Stimulated activated CD8-positive, alpha-beta memory T cell treated with anti-CD3 and anti-CD28 coated beads, Interleukin-7, amount 100 ng/mL, for 4 hours (primary cell): ENCODE data around the gene GHDC.

Experiments used
- DNase-seq, 2 donors: peaks; one replicate each; pipeline ENCODE4 v3.0.0-alpha.2; 2020; ENCODE audit warnings: low read depth in 2 of 2

The GHDC gene

DNA sequence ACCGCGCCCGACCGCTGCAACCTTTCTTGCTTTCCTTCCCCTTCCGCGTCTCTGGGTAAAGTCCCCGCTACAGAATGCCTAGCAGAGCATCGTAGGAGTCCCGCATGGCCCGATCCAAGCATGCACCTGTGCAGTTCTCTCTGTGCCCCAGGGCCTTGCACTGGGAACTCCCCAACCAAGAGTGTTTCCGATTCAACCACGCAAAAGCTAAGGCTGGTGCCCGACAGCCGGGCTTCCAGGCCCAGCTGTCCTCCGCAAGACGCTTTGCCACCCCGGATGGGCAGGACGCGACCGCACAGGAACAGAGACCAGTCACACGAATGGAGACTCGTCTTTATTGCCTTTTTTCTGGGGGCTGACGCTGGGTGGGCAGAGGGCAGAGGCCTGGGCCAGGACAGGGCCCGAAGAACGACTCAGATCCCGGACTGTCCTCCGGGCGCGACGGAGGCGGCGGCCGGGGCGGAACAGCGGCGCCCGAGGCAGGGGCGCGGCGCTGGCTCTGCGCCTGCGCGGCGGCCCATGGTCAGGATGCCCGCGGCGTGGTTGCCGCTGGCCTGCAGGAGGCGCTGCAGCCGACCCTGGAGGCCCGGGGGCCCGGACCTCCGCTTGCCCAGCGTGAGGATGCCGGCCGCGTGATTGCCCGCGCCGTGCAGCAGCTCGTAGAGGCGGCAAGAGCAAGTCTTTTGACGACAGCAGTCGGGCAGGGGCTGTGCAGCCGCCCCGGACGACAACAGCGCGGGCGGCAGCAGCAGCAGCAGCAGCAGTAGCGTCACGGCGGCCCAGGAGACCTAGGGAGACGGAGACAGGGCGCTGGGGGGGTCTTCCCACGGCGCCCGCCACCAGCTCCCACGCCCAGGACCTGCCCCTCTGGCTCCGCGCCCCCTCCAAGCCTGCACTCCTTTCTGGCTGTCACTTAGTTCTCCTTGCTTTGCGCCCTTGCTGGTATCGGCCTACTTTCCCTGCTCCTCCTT is 10.3 kb downstream of the GHDC start:
- DNase-seq = peak; percentile 36 to 66

GRCh38 chr17:42182927-42183734 is 11.2 kb downstream of the GHDC start:
- DNase-seq = no peak

- DNase-seq = no peak
These were observed 12.5 kb downstream of the GHDC start for GRCh38 chr17:42181851-42182207.

GRCh38 chr17:42180922-42181850 is 13.1 kb downstream of the GHDC start, which contains the start of gene KCNH4:
Gene KCNH4 (minus strand): TSS chr17:42181142. CDS start chr17:42180945, 197 bp downstream.
- DNase-seq = peak; percentile 81 to 83

DNA sequence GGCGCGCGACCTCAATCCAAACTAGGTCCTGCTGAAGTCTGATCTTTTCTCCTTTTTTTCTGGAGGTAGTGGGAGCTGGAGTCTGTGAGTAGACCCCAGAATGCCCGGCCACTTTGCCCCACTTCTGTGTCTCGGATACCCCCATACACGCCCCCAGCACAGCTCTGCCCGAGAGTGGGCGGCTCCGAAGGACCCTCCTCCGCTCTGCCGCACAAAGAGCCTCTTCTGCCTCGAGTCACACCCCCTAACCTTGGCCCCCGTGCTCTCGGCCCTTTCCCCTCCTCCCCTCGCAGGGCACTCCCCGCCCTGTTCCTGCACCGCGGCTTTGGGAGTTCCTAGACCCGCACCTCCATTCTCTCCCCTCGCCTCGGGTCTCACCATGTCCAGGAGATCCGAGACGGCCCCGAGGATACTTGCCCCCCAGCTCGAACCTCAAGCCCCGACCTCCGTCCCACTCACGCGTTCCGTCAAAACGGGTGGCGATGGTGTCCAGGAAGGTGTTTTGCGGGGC is 13.8 kb downstream of the GHDC start:
- DNase-seq = no peak

DNA sequence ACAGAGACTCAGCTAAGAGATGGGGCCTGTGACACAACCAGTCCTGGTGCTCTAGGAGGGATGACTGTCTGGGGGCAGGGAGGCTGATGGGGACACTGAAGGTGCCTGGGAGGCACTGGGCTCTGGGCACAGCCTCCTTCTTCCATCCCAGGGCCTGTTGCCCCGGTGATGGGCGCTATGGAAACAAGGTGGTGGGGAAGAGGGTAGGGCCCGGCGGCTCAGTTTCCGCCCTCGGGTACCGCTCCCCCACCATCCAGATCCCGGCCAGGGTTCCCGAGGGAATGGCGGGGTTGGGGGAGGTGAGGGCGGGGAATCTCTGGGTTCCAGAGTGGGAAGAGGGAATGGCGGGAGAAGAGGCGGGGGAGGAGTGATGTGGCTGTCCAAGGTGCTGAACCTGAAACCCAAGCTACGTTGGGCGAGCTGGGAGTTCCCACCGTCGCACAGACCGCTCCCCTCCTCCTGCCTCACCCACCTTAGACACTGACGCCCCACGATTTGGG is 14.3 kb downstream of the GHDC start:
- no peak for DNase-seq

DNA sequence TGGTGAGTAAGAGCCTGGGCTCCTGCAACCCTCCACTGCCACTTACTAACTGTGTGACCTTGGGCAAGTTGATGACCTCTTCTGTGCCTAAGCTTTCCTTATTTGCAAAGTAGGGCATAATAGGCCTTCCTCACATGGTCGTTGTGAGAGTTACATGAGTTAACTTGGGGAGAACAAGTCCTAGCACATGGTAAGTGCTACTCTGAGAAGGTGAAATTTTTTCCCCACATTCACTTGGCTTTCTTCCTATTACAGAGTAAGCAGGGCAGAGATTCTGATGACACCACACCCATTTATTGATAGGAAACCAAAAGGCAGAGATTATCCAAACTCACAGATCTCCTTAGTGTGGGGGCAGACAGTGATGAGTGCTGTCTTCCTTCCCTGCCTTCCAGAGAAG is 15.0 kb downstream of the GHDC start:
- no peak for DNase-seq

DNA sequence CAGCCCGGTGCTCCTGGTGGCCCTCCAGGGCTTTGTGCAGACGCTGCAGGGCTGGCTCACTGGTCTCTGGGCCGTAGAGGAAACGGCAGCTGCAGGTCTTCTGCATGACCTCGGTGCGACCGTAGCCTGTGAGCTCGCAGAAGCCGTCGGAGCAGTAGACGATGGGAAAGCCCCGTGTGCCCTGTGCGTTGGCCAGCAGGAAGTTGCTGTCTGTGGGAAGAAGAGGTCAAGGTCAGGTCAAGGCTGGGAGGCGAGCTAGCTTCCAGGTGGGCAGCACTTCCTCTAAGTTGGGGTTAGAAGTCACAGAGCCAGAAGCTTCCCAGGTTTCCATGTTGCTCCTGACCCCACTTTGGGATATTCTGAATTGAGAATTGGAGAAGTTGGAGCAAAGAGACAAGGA is 15.5 kb downstream of the GHDC start:
- no peak for DNase-seq

DNA sequence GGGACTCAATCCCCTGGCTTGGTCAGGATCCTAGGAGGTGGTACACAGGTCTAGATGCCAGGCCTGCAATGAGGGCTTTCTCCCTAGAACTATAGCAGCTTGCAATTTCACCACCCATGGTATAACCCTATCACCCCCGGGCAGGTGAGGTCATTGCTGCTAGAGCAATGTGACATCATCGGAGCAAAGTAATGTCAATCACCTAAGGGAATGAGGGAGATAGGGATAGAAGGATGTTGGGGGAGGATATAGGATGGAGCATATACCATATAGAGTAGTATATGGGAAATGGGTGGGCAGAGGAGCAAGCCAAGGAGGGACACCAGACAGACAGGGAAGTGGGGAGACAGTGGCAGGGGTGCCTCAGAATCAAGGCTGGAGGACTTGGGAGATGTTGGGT is 16.6 kb downstream of the GHDC start:
- DNase-seq = no peak

GRCh38 chr17:42174126-42174783 is 20.0 kb downstream of the GHDC start:
- DNase-seq = no peak

GRCh38 chr17:42171831-42172230 is 22.5 kb downstream of the GHDC start:
- DNase-seq = no peak

DNA sequence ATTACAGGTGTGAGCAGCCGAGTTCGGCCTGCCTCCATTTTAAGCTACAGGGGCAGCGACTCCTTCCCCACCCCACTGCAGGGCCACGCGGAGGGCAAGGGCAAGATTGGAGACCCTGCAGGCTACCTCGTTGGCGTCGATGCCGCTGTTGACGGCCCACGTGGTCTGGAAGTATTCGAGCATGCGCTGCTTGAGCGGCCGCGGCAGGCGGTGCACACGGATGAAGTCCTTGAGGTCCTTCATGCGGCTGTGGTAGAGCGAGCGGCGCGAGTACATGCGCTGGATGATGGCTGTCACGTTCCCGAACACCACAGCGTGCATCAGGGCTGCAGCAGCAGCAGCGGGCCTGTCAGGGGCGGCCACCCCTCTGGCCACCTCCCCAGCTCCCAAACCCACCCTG is 24.9 kb downstream of the GHDC start:
- no peak for DNase-seq

- DNase-seq = no peak
These were observed 26.5 kb downstream of the GHDC start for GRCh38 chr17:42167807-42168206.

GRCh38 chr17:42166196-42166763 is 28.0 kb downstream of the GHDC start:
- DNase-seq = no peak

DNA sequence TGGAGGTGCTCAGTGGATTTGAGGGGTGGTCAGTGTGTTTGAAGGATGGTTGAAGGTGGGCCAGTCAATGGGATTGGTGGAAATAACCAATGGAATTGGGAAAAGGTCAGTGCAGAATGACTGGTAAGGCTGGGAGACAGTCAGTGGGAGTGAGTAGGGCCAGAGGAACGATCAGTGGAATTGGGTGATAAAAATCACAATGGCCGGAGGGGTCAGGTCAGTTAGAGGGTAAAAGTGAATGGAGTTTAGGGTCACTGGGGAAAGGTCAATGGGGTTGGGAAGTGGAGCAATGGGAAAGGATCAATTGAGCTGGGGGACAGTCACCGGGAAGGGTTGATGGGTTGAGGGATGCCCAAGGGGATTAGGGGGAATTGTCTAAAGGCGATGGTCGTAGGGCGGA is 28.5 kb downstream of the GHDC start:
- no peak for DNase-seq

GRCh38 chr17:42163696-42164407 is 30.4 kb downstream of the GHDC start:
- DNase-seq = no peak

GRCh38 chr17:42163113-42163512 is 31.2 kb downstream of the GHDC start:
- no peak for DNase-seq

DNA sequence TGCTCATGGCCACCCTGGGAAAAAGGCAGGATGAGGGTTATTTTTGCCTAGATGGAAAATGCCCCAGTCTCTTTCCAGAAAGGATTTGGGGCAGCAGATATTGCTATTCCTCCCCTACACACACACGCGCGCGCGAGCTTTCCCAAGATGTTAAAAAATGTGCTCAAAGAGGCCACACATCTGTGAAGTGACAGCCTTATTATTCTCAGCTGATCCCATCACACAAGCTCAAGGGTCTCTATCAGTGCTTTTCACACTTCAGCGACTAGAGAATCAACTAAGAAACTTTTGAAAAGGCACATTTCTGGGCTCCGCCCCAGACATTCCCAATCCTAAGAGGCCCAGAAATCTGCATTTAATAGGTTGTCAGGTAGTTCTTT is 33.8 kb downstream of the GHDC start:
- no peak for DNase-seq

DNA sequence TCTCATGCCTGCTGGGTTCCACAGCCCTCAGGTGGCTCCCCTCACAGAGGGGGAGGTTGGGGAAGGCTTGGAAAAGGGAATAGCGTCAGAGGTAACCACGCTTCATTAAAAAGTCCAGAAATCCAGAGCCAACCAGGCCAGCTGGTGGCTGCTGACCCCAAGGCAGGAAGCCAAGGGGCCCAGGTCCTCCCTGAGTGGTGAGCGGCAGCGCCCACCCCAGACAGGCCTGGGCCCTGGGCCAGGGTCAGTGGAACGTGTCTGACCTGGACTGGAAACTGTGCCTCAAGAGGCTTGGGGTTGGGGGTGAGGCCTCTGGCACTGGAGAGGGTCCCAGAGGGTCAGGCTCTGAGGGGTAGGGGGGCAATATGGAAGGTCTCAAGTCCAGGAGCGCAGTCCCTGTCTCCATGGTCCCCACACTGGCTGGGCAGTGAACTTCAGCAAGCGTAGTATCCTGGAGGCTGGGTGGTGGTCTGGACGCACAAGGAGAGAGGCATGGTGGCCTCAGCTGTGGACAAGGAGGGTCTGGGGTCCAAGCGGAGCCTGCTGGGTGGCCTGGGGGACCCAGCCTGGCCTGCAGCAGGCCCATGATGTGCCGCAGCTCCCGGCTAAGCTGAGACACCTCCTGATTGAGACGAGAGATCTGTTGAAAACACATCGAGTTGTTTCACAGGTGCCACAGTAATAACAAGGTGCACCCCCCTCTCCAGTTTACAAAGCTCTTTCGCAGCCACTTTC is 34.3 kb downstream of the GHDC start:
- no peak for DNase-seq
